Mesothelial cell of epicardium (in vitro differentiated cells): Measurements from ENCODE around the gene CMPK1. TPM values are rescaled to one million over a fixed set of nuclear protein-coding genes. Genes with fewer than 3 reads are reported as not detected.

ENCODE experiments used
- DNase-seq, 2 experiments: peaks; one replicate each; pipeline ENCODE4 v3.0.0; 2021; ENCODE audit warnings: low spot score in 2 of 2; ENCODE audit not compliant: unreplicated experiment in 2 of 2
- H3K27ac Mint-ChIP-seq: 2 replicates; pipeline ENCODE4 v1.8.0; 2021; ENCODE audit warnings: mixed read lengths
- H3K27me3 Mint-ChIP-seq: 2 replicates; pipeline ENCODE4 v1.8.0; 2021; ENCODE audit warnings: low read depth, mixed read lengths
- H3K36me3 Mint-ChIP-seq: 2 replicates; pipeline ENCODE4 v1.8.0; 2021; ENCODE audit warnings: mixed read lengths
- H3K4me1 Mint-ChIP-seq: 2 replicates; pipeline ENCODE4 v1.8.0; 2021; ENCODE audit warnings: mixed read lengths
- H3K4me3 Mint-ChIP-seq: 2 replicates; pipeline ENCODE4 v1.8.0; 2021; ENCODE audit warnings: mild to moderate bottlenecking, moderate library complexity, mixed read lengths
- H3K9me3 Mint-ChIP-seq: 2 replicates; pipeline ENCODE4 v1.8.0; 2021; ENCODE audit warnings: mixed read lengths
- CTCF ChIP-seq: fragments of 200-600 bp; sonication (generic); IDR thresholded peaks from one replicate; pipeline ENCODE4 v1.5.0; 2021; ENCODE audit warnings: antibody characterized with exemption; ENCODE audit not compliant: unreplicated experiment
- total RNA-seq: library from RNA; stranded (reverse); gene quantifications from 3 replicates; pipeline ENCODE4 v1.2.1, GENCODE V29; 2021

Gene CMPK1
- total RNA-seq, 1 donor from 2014 or later = 36.9 TPM

- Mint-ChIP-seq H3K27ac (no peak overlapping the region), H3K4me1 (no peaks in the 10 kb centered on the region), H3K36me3 (no peaks in the 10 kb centered on the region), H3K27me3 (no peaks in the 10 kb centered on the region), H3K4me3 (no peak overlapping the region), H3K9me3 (no peaks in the 10 kb centered on the region)
- no peak for DNase-seq
- TF ChIP-seq CTCF = no peak
Measured at GRCh38 chr1:47325528-47325927, 8.1 kb upstream of the CMPK1 start.

GRCh38 chr1:47326271-47326670 lies 7.3 kb upstream of the CMPK1 start:
- Mint-ChIP-seq H3K27me3 (no peaks in the 10 kb centered on the region), H3K4me1 (no peaks in the 10 kb centered on the region), H3K27ac (no peak overlapping the region), H3K36me3 (no peaks in the 10 kb centered on the region), H3K4me3 (no peak overlapping the region), H3K9me3 (no peaks in the 10 kb centered on the region)
- no peak for DNase-seq
- TF ChIP-seq CTCF = no peak

- Mint-ChIP-seq H3K27me3 (no peaks in the 10 kb centered on the region), H3K4me3 (no peak overlapping the region), H3K27ac (no peak overlapping the region), H3K36me3 (no peaks in the 10 kb centered on the region), H3K9me3 (no peaks in the 10 kb centered on the region), H3K4me1 (peaks cover 3% of the 10 kb centered on the region)
- no peak for TF ChIP-seq CTCF
- DNase-seq = no peak
Measured at GRCh38 chr1:47328992-47329391, 4.6 kb upstream of the CMPK1 start.

GRCh38 chr1:47330212-47330611 lies 3.4 kb upstream of the CMPK1 start:
- Mint-ChIP-seq H3K27ac (no peak overlapping the region), H3K27me3 (no peaks in the 10 kb centered on the region), H3K4me3 (no peak overlapping the region), H3K36me3 (no peaks in the 10 kb centered on the region), H3K9me3 (no peaks in the 10 kb centered on the region), H3K4me1 (peaks cover 9% of the 10 kb centered on the region)
- no peak for DNase-seq
- no peak for TF ChIP-seq CTCF

GRCh38 chr1:47331875-47332274 lies 1.7 kb upstream of the CMPK1 start:
- Mint-ChIP-seq H3K27ac (peak overlapping the region; percentile 47), H3K36me3 (no peaks in the 10 kb centered on the region), H3K4me1 (peaks cover 12% of the 10 kb centered on the region), H3K9me3 (no peaks in the 10 kb centered on the region), H3K27me3 (no peaks in the 10 kb centered on the region), H3K4me3 (no peak overlapping the region)
- TF ChIP-seq CTCF = no peak
- DNase-seq = no peak

- no peaks in the 10 kb centered on the region for H3K27me3 Mint-ChIP-seq
- H3K27ac Mint-ChIP-seq = no peak overlapping the region
- H3K4me1 Mint-ChIP-seq = peaks cover 12% of the 10 kb centered on the region
- H3K36me3 Mint-ChIP-seq = no peaks in the 10 kb centered on the region
- H3K4me3 Mint-ChIP-seq = no peak overlapping the region
- H3K9me3 Mint-ChIP-seq = no peaks in the 10 kb centered on the region
- DNase-seq = no peak
- TF ChIP-seq CTCF = no peak
Measured at GRCh38 chr1:47332779-47333577, 612 bp upstream of the CMPK1 start.
